Caco-2 (cell line): ENCODE data around the gene ESRP2. TPM values are rescaled to one million over a fixed set of nuclear protein-coding genes. Genes with fewer than 3 reads are reported as not detected.

ENCODE experiments used
- BruUV-seq: library from RNA; stranded (reverse); fragments of 400-500 nt; replicated peaks from 2 replicates; lab custom pipeline; 2021; lab: Mats Ljungman, UMichigan
- CTCF ChIA-PET: fragments of 300-600 bp; sonication (Branson Sonifier 250); formaldehyde crosslinking; loops from one replicate; lab custom pipeline; 2022; ENCODE audit warnings: antibody characterized with exemption; lab: Charles Lee
- POLR2A ChIA-PET: fragments of 300-600 bp; sonication (Branson Sonifier 250); formaldehyde crosslinking; loops from one replicate; lab custom pipeline; 2022; ENCODE audit warnings: antibody characterized with exemption; lab: Charles Lee
- DNase-seq, 2 experiments: peaks; one replicate each; pipeline versions ENCODE4 v3.0.0 to v3.0.0-alpha.2; 2020 to 2022
- H3K27me3 ChIP-seq: replicated peaks from 2 replicates; pipeline ENCODE4 v1.6.0; 2011; ENCODE audit warnings: low read length; ENCODE audit not compliant: control insufficient read depth, insufficient read depth
- H3K36me3 ChIP-seq: 2 replicates; pipeline ENCODE4 v1.5.1; 2011; ENCODE audit warnings: low read length; ENCODE audit not compliant: control insufficient read depth, insufficient read depth
- H3K4me1 ChIP-seq: fragments of 250-450 bp; sonication (Bioruptor Pico); 2 replicates; pipeline ENCODE4 v1.5.1; 2020; ENCODE audit warnings: mild to moderate bottlenecking
- H3K4me3 ChIP-seq: 2 replicates; pipeline ENCODE4 v1.5.1; 2011; ENCODE audit warnings: low read depth, mild to moderate bottlenecking, control low read depth, low read length
- H3K9me3 ChIP-seq: fragments of 250-450 bp; sonication (Bioruptor Pico); 2 replicates; pipeline ENCODE4 v1.5.1; 2020; ENCODE audit warnings: mild to moderate bottlenecking, moderate library complexity
- H3K27ac Mint-ChIP-seq: one replicate; pipeline ENCODE4 v1.8.0; 2022; ENCODE audit warnings: mixed read lengths; ENCODE audit not compliant: unreplicated experiment
- H3K27me3 Mint-ChIP-seq: one replicate; pipeline ENCODE4 v1.8.0; 2022; ENCODE audit warnings: mixed read lengths; ENCODE audit not compliant: insufficient read depth, unreplicated experiment
- H3K36me3 Mint-ChIP-seq: one replicate; pipeline ENCODE4 v1.8.0; 2022; ENCODE audit warnings: mild to moderate bottlenecking, mixed read lengths; ENCODE audit not compliant: insufficient read depth, unreplicated experiment
- H3K4me1 Mint-ChIP-seq: one replicate; pipeline ENCODE4 v1.8.0; 2022; ENCODE audit warnings: low read depth, mixed read lengths; ENCODE audit not compliant: unreplicated experiment
- H3K4me3 Mint-ChIP-seq: one replicate; pipeline ENCODE4 v1.8.0; 2022; ENCODE audit warnings: mild to moderate bottlenecking, moderate library complexity, mixed read lengths; ENCODE audit not compliant: unreplicated experiment
- H3K9me3 Mint-ChIP-seq: one replicate; pipeline ENCODE4 v1.8.0; 2022; ENCODE audit warnings: mixed read lengths; ENCODE audit not compliant: unreplicated experiment
- intact Hi-C: fragments of 100-400 bp; cut with micrococcal nuclease; formaldehyde crosslinking; loops from one replicate; pipeline ENCODE4 v1.10.0; 2022; ENCODE audit not compliant: unreplicated experiment
- total RNA-seq: library from RNA; stranded (reverse); gene quantifications from 2 replicates; pipeline ENCODE4 v1.2.3, GENCODE V29; 2022
- TF ChIP-seq, protein P1 (sequence below), 2 experiments: fragments of 200-600 bp in 1 of 2; IDR thresholded peaks; 1 replicate in 1 of 2; 2 replicates in 1 of 2; pipeline versions ENCODE4 v1.5.1 to v1.8.0; 2011 to 2022; ENCODE audit warnings: antibody characterized with exemption in 1 of 2, control low read depth in 1 of 2, inconsistent platforms in 1 of 2, low read depth in 1 of 2, low read length in 1 of 2, mild to moderate bottlenecking in 1 of 2, moderate library complexity in 1 of 2; ENCODE audit not compliant: insufficient read depth in 1 of 2, severe bottlenecking in 1 of 2, unreplicated experiment in 1 of 2

Gene ESRP2
- total RNA-seq, 1 experiment from 2014 or later: 110 TPM

DNA sequence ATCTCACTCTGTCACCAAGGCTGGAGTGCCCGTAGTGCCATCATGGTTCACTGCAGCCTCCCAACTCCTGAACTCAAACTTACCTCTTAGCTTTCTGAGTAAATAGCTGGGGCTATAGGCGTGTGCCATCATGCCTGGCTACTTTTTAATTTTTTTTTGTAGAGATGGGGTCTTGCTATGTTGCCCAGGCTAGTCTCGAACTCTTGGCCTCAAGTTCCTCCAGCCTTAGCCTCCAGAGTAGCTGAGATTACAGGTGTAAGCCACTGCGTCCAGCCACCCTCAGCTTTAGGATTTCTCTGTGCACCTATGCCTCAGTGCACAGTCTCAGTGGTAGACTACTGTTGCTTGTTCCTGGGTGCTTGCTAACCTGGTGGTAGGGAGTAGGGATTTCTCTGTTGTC, 33.9 kb upstream of the ESRP2 start:
- H3K4me1 ChIP-seq: peaks cover 58% of the 10 kb centered on the region
- CTCF ChIA-PET: no interaction called here
- no peak for DNase-seq
- no peaks in the 10 kb centered on the region for H3K27me3 ChIP-seq
- Mint-ChIP-seq H3K9me3 (no peaks in the 10 kb centered on the region), H3K27ac (peak overlapping the region; percentile 85), H3K4me3 (no peak overlapping the region), H3K4me1 (peaks cover 16% of the 10 kb centered on the region), H3K36me3 (peaks cover 94% of the 10 kb centered on the region), H3K27me3 (no peaks in the 10 kb centered on the region)
- intact Hi-C loops: loop anchor here (5.0 kb wide), 1 partner anchor 43 kb away; the partner anchor contains the start of genes PRMT7 and SLC7A6OS
- POLR2A ChIA-PET: interaction anchor here (0.7 to 2.3 kb wide), 2 partner anchors 41 to 185 kb away, joined by 3 to 7 read pairs; partner anchors contain the start of genes NFATC3, PRMT7 and SLC7A6OS
- no TSS peak for BruUV-seq
- H3K4me3 ChIP-seq: no peak overlapping the region
- no peaks in the 10 kb centered on the region for H3K9me3 ChIP-seq
- TF ChIP-seq, protein P1, sequence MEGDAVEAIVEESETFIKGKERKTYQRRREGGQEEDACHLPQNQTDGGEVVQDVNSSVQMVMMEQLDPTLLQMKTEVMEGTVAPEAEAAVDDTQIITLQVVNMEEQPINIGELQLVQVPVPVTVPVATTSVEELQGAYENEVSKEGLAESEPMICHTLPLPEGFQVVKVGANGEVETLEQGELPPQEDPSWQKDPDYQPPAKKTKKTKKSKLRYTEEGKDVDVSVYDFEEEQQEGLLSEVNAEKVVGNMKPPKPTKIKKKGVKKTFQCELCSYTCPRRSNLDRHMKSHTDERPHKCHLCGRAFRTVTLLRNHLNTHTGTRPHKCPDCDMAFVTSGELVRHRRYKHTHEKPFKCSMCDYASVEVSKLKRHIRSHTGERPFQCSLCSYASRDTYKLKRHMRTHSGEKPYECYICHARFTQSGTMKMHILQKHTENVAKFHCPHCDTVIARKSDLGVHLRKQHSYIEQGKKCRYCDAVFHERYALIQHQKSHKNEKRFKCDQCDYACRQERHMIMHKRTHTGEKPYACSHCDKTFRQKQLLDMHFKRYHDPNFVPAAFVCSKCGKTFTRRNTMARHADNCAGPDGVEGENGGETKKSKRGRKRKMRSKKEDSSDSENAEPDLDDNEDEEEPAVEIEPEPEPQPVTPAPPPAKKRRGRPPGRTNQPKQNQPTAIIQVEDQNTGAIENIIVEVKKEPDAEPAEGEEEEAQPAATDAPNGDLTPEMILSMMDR (IDR thresholded peaks at IDR 0.05; ENCODE audit: insufficient read depth in 1 of 2, low read depth in 1 of 2, low read length in 1 of 2, severe bottlenecking in 1 of 2, unreplicated experiment in 1 of 2): no peak
- H3K36me3 ChIP-seq: peaks cover 4% of the 10 kb centered on the region

DNA sequence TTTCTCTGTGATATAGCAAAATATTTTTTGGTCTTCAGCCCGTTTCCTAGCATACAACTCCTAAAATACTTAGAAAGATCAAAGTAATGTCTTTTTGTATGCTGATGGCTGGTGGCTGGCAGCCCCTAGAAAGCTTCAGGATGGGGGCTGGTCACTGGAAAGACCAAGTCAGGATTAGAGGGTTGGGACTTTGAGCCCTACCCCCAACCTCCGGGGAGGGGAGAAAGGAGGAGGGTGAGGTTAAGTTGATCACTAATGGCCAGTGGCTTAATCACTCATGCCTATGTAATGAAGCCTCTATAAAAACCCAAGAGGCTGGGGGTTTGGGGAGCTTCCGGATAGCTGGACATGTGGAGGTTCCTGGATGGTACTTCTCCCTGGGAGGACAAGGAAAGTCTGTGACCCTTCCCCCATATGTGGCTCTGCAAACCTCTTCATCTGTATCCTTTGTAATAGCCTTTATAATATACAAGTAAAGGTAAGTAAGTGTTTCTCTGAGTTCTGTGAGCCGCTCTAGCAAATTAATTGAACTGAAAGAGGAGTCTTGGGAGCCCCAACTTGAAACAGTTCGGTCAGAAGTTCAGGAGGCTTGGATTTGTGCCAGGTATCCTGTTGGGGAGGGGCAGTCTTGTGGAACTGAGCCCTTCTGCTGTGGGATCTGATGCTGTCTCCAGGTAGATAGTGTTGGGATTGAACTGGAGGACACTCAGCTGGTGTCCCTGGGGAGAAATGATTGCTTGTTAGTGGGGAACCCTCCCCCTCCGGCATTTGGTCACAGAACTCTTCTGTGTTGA, 31.9 kb upstream of the ESRP2 start:
- CTCF ChIA-PET: no interaction called here
- Mint-ChIP-seq H3K4me3 (peak overlapping the region; percentile 91), H3K27me3 (no peaks in the 10 kb centered on the region), H3K9me3 (no peaks in the 10 kb centered on the region), H3K4me1 (peaks cover 20% of the 10 kb centered on the region), H3K36me3 (peaks cover 90% of the 10 kb centered on the region), H3K27ac (peak overlapping the region; percentile 85)
- intact Hi-C loops: loop anchor here (5.0 kb wide), 1 partner anchor 44 kb away; the partner anchor contains the start of genes PRMT7 and SLC7A6OS
- TF ChIP-seq, protein P1 (IDR thresholded peaks at IDR 0.05; ENCODE audit: insufficient read depth in 1 of 2, low read depth in 1 of 2, low read length in 1 of 2, severe bottlenecking in 1 of 2, unreplicated experiment in 1 of 2): no peak
- no peak for DNase-seq
- peaks cover 64% of the 10 kb centered on the region for H3K4me1 ChIP-seq
- no TSS peak for BruUV-seq
- POLR2A ChIA-PET: interaction anchor here (2.3 kb wide), 1 partner anchor 43 kb away, joined by 7 read pairs; the partner anchor contains the start of genes PRMT7 and SLC7A6OS
- no peaks in the 10 kb centered on the region for H3K9me3 ChIP-seq
- H3K36me3 ChIP-seq: no peaks in the 10 kb centered on the region
- H3K4me3 ChIP-seq: no peak overlapping the region
- H3K27me3 ChIP-seq: no peaks in the 10 kb centered on the region

DNA sequence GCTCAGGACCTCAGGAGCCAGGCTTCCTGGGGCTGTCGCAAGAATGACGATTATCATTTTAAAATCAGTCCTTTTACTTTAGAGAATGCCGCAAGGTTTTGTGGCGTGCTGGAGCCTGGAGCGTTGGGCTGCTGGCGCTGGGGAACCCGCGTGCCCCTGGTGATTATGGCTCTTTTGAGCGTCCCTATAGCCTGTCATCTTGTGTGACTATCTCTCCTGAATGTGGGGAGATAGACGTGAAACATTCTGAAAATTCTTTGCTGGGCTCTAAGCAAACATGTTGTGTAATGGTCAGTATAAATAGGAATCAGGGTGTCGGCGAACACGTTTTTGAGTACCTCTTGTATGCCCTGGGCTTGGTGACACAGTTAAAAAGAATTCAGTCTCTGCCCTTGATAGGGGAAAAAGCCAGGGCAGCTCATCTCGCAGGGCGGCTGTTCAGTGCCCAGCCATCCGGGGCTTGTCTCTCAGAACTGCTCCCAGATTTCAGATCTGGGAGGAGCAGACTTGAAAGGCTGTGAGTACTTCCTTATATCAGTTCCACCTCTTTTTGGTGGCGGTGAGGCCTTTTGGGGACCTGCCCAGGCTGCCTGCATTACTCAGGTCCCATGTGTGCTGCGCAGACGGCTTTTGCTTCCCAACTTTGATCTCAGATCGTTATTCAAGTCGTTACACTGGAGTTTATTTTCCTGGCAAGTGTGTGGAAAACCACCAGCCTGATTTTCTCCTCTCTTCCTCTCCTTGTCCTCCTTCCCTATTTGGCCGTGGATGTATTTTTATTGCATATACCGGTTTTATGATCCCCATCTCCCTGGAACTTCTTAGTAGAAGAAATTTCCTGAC, 29.4 kb upstream of the ESRP2 start:
- ChIA-PET CTCF (interaction anchor here (2.3 to 5.5 kb wide), 6 partner anchors 16 to 180 kb away, joined by 9 to 98 read pairs (median 20); partner anchors contain the start of genes ESRP2, NFATC3, PRMT7 and SLC7A6OS), POLR2A (interaction anchor here (0.5 to 5.1 kb wide), 10 partner anchors 15 to 67 kb away, joined by 3 to 59 read pairs (median 10); partner anchors contain the start of genes ESRP2, PRMT7 and SLC7A6OS)
- intact Hi-C loops: loop anchor here (1.0 to 5.0 kb wide), 4 partner anchors 16 to 63 kb away; partner anchors contain the start of genes PRMT7 and SLC7A6OS
- no peaks in the 10 kb centered on the region for H3K27me3 Mint-ChIP-seq
- peaks cover 73% of the 10 kb centered on the region for H3K36me3 Mint-ChIP-seq
- H3K9me3 Mint-ChIP-seq: no peaks in the 10 kb centered on the region
- peak overlapping the region; percentile 98 for H3K27ac Mint-ChIP-seq
- TSS peak; percentile 43 for BruUV-seq
- no peaks in the 10 kb centered on the region for H3K9me3 ChIP-seq
- peak; percentile 95 to 96 for DNase-seq
- H3K27me3 ChIP-seq: no peaks in the 10 kb centered on the region
- no peaks in the 10 kb centered on the region for H3K36me3 ChIP-seq
- TF ChIP-seq, protein P1 (IDR thresholded peaks at IDR 0.05; ENCODE audit: insufficient read depth in 1 of 2, low read depth in 1 of 2, low read length in 1 of 2, severe bottlenecking in 1 of 2, unreplicated experiment in 1 of 2): no peak
- H3K4me3 ChIP-seq: peak overlapping the region; percentile 94
- H3K4me3 Mint-ChIP-seq: peak overlapping the region; percentile 91
- peaks cover 44% of the 10 kb centered on the region for H3K4me1 ChIP-seq
- H3K4me1 Mint-ChIP-seq: peaks cover 31% of the 10 kb centered on the region
